GM13977 (cell line): ENCODE results near the gene ZNF324.
A peak's percentile ranks its signal among the peaks of the same experiment; 100 is the strongest.

ENCODE experiments used
- DNase-seq: peaks from one replicate; pipeline ENCODE4 v3.0.0; 2012; ENCODE audit warnings: low spot score
- CTCF ChIP-seq: IDR thresholded peaks from 2 replicates; pipeline ENCODE4 v1.5.1; 2012; ENCODE audit warnings: mild to moderate bottlenecking, control low read depth; ENCODE audit not compliant: insufficient read depth; ENCODE audit errors: extremely low read depth, missing control alignments
- in situ Hi-C: fragments of 300-500 bp; cut with MboI; formaldehyde crosslinking; loops from one replicate; pipeline ENCODE4 v1.12.0; 2022; ENCODE audit warnings: low sequenced_read_pairs, low pct_unique_long_range_greater_than_20kb, mixed read lengths, inconsistent platforms; ENCODE audit not compliant: unreplicated experiment

Gene ZNF324

GRCh38 chr19:58515259-58515658 is 48.4 kb downstream of the ZNF324 start:
- TF ChIP-seq CTCF = no peak
- no peak for DNase-seq
- in situ Hi-C loops = no loop called here

GRCh38 chr19:58516246-58516836 is 49.5 kb downstream of the ZNF324 start:
- in situ Hi-C loops = no loop called here
- no peak for DNase-seq
- no peak for TF ChIP-seq CTCF

- DNase-seq = no peak
- no peak for TF ChIP-seq CTCF
- in situ Hi-C loops = no loop called here
Observed at GRCh38 chr19:58516964-58517833, 50.3 kb downstream of the ZNF324 start.

GRCh38 chr19:58518256-58519086 is 51.6 kb downstream of the ZNF324 start:
- TF ChIP-seq CTCF = no peak
- no peak for DNase-seq
- in situ Hi-C loops = no loop called here

GRCh38 chr19:58519087-58519354 is 52.1 kb downstream of the ZNF324 start:
- peak; percentile 56 for TF ChIP-seq CTCF
- in situ Hi-C loops = no loop called here
- DNase-seq = peak; percentile 67

GRCh38 chr19:58519355-58520256 is 52.7 kb downstream of the ZNF324 start, which contains the start of gene ZBTB45:
ZBTB45 (minus strand) TSS chr19:58519810; CDS start chr19:58517673, 2,137 bp downstream.
- peak; percentile 88 for TF ChIP-seq CTCF
- peak; percentile 91 for DNase-seq
- in situ Hi-C loops = no loop called here
